Fibroblast of lung (primary cell): ENCODE data around the gene TRMT2A.

Experiments used
- EZH2 ChIP-seq: IDR thresholded peaks from 2 replicates; pipeline ENCODE4 v1.5.1; 2012; ENCODE audit warnings: low read length, control low read depth, mild to moderate bottlenecking; ENCODE audit errors: missing control alignments
- TF ChIP-seq, protein P1 (sequence below), 2 donors: IDR thresholded peaks in 1 of 2; conservative IDR thresholded peaks in 1 of 2; 1 replicate in 1 of 2; 2 replicates in 1 of 2; pipeline ENCODE4 v1.5.1; 2011 to 2012; ENCODE audit warnings: low read length in 2 of 2, control low read depth in 1 of 2, inconsistent platforms in 1 of 2, low read depth in 1 of 2, mild to moderate bottlenecking in 1 of 2

- TF ChIP-seq, protein P1, sequence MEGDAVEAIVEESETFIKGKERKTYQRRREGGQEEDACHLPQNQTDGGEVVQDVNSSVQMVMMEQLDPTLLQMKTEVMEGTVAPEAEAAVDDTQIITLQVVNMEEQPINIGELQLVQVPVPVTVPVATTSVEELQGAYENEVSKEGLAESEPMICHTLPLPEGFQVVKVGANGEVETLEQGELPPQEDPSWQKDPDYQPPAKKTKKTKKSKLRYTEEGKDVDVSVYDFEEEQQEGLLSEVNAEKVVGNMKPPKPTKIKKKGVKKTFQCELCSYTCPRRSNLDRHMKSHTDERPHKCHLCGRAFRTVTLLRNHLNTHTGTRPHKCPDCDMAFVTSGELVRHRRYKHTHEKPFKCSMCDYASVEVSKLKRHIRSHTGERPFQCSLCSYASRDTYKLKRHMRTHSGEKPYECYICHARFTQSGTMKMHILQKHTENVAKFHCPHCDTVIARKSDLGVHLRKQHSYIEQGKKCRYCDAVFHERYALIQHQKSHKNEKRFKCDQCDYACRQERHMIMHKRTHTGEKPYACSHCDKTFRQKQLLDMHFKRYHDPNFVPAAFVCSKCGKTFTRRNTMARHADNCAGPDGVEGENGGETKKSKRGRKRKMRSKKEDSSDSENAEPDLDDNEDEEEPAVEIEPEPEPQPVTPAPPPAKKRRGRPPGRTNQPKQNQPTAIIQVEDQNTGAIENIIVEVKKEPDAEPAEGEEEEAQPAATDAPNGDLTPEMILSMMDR (conservative IDR thresholded peaks at IDR 0.05 in 1 of 2, IDR thresholded peaks at IDR 0.05 in 1 of 2; ENCODE audit: low read depth in 1 of 2, low read length in 2 of 2) = no peak
- no peak for TF ChIP-seq EZH2
These were observed 22.7 kb downstream of the TRMT2A start for GRCh38 chr22:20094197-20094807.
